Mesendoderm (in vitro differentiated cells): ENCODE results near the gene PRRC2A.

Experiments used
- DNase-seq: peaks from one replicate; pipeline ENCODE4 v3.0.0; 2013
- H2AK5ac ChIP-seq: 2 replicates; pipeline ENCODE4 v1.6.1; 2013; ENCODE audit warnings: low read length, inconsistent platforms
- H2BK120ac ChIP-seq: 2 replicates; pipeline ENCODE4 v1.6.1; 2013; ENCODE audit warnings: low read depth, mild to moderate bottlenecking, low read length, moderate library complexity, mixed read lengths
- H2BK15ac ChIP-seq: replicated peaks from 2 replicates; pipeline ENCODE4 v1.6.1; 2013; ENCODE audit warnings: low read depth, mild to moderate bottlenecking, moderate library complexity
- H2BK5ac ChIP-seq: 2 replicates; pipeline ENCODE4 v1.6.1; 2013; ENCODE audit warnings: low read length, inconsistent platforms
- H3K18ac ChIP-seq: 2 replicates; pipeline ENCODE4 v1.6.1; 2013; ENCODE audit warnings: mild to moderate bottlenecking, low read length, mixed read lengths
- H3K23ac ChIP-seq: one replicate; pipeline ENCODE4 v1.6.1; 2013; ENCODE audit warnings: low read length
- H3K27ac ChIP-seq: 2 replicates; pipeline ENCODE4 v1.5.1; 2013; ENCODE audit warnings: low read depth, mild to moderate bottlenecking, inconsistent platforms, low read length, moderate library complexity
- H3K27me3 ChIP-seq: 2 replicates; pipeline ENCODE4 v1.6.1; 2013; ENCODE audit warnings: low read length, control low read depth, mild to moderate bottlenecking, inconsistent platforms; ENCODE audit not compliant: insufficient read depth, poor library complexity
- H3K36me3 ChIP-seq: 2 replicates; pipeline ENCODE4 v1.6.1; 2013; ENCODE audit warnings: low read length, inconsistent platforms; ENCODE audit not compliant: control insufficient read depth, insufficient read depth
- H3K4ac ChIP-seq: one replicate; pipeline ENCODE4 v1.6.1; 2013; ENCODE audit warnings: low read depth, mild to moderate bottlenecking, low read length, moderate library complexity
- H3K4me1 ChIP-seq: 2 replicates; pipeline ENCODE4 v1.6.1; 2013; ENCODE audit warnings: low read depth, low read length, inconsistent platforms; ENCODE audit not compliant: control insufficient read depth
- H3K4me2 ChIP-seq: 2 replicates; pipeline ENCODE4 v1.6.1; 2013; ENCODE audit warnings: low read length
- H3K4me3 ChIP-seq: 2 replicates; pipeline ENCODE4 v1.5.1; 2013; ENCODE audit warnings: mild to moderate bottlenecking, low read length
- H3K56ac ChIP-seq: one replicate; pipeline ENCODE4 v1.6.1; 2013; ENCODE audit warnings: low read length
- H3K79me1 ChIP-seq: 2 replicates; pipeline ENCODE4 v1.6.1; 2013; ENCODE audit warnings: low read length, inconsistent platforms
- H3K79me2 ChIP-seq: 2 replicates; pipeline ENCODE4 v1.6.1; 2013; ENCODE audit warnings: mild to moderate bottlenecking, low read length; ENCODE audit not compliant: control insufficient read depth, insufficient read depth
- H3K9ac ChIP-seq: 2 replicates; pipeline ENCODE4 v1.6.1; 2013; ENCODE audit warnings: low read length, inconsistent platforms
- H4K5ac ChIP-seq: one replicate; pipeline ENCODE4 v1.6.1; 2013; ENCODE audit warnings: low read length
- H4K8ac ChIP-seq: one replicate; pipeline ENCODE4 v1.6.1; 2013; ENCODE audit warnings: low read depth, mild to moderate bottlenecking, control low read depth, low read length, moderate library complexity
- WGBS: extraction: QIAGEN DNeasy Blood & Tissue Kit; methylation state at CpG from one replicate; pipeline ENCODE4 v1.1.7; 2013; ENCODE audit warnings: low lambda C conversion rate, missing lambda C conversion rate; ENCODE audit not compliant: insufficient coverage; ENCODE audit errors: extremely low coverage; 5-methylcytosine and 5-hydroxymethylcytosine counted together

PRRC2A gene

DNA sequence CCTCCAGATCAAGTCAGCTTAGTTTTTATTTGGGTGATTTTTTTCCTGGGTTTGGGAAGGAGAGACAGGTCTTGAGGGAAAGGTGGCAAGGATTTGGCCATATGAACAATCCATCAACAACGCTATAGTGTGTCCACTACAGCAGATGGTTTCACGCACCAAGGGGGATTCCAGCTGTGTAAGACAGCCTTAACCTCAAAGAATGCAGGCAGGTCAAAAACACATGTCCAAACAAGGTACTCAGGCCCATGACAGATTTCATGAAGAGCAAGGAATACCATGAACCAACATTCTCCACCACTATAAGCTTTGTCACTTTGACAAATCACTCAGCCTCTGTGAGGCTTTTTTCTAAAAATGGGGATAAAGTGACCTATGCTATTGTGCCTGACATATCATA is 3.5 kb upstream of the PRRC2A start:
- H4K5ac ChIP-seq, result no peak overlapping the region
- H3K79me2 ChIP-seq, result peaks cover 12% of the 10 kb centered on the region
- WGBS, result no CpG with 5 or more reads among the region's 2 CpGs
- no peaks in the 10 kb centered on the region for H3K79me1 ChIP-seq
- no peak overlapping the region for H4K8ac ChIP-seq
- no peak overlapping the region for H3K4me3 ChIP-seq
- H3K27ac ChIP-seq, result no peak overlapping the region
- H3K36me3 ChIP-seq, result no peaks in the 10 kb centered on the region
- no peak overlapping the region for H2BK5ac ChIP-seq
- H3K9ac ChIP-seq, result no peak overlapping the region
- H2BK120ac ChIP-seq, result no peak overlapping the region
- no peak overlapping the region for H2BK15ac ChIP-seq
- H3K4ac ChIP-seq, result no peak overlapping the region
- H3K23ac ChIP-seq, result no peak overlapping the region
- H3K4me1 ChIP-seq, result peaks cover 8% of the 10 kb centered on the region
- no peak for DNase-seq
- H3K18ac ChIP-seq, result no peak overlapping the region
- H3K56ac ChIP-seq, result peak overlapping the region; percentile 25
- no peaks in the 10 kb centered on the region for H3K27me3 ChIP-seq
- no peak overlapping the region for H2AK5ac ChIP-seq
- H3K4me2 ChIP-seq, result no peak overlapping the region

DNA sequence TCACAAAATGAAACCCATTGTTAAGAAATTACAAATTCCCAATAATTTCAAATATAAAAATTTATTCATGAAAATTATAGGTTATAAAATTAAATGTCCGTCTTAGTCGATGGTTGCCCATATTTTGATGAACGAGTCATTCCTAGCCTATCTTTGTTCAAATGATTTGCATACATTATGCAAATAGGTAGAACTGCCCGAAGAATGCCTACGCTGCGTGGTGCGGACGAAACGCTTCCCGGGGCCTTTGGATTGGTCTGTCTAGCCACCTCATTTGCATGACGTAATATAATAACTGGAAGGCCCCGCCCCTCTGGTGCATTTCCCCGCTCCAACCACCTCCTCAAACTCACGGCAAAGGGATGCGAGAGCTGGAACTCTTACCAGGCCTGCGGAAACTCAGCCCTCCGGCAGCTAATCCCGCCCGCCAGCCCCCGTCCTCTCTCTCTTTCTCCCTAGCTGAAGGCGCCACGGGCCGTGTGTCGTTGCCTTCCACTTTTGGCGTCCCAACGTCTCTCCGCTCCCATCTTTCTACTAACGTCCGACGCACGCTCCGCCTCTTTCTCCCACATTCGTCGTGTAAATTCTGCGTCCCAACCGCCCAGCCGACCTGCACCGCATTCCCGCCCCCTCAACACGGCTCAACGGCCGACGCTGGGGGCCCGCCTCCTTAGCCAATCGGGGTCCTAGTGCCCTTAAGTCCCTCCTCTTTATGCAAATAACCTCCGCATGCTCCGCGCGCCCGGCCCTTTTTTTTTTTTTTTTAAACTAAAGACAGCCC is 520 bp upstream of the PRRC2A start:
- Histone ChIP-seq H3K79me2 (peaks cover 35% of the 10 kb centered on the region), H3K36me3 (peaks cover 8% of the 10 kb centered on the region), H3K4ac (peak overlapping the region; percentile 96), H2AK5ac (no peak overlapping the region), H3K23ac (no peak overlapping the region), H3K4me1 (peaks cover 5% of the 10 kb centered on the region), H3K79me1 (peaks cover 7% of the 10 kb centered on the region), H3K4me3 (peak overlapping the region; percentile 79), H3K9ac (peak overlapping the region; percentile 96), H2BK15ac (no peak overlapping the region), H4K8ac (no peak overlapping the region), H3K56ac (peak overlapping the region; percentile 97), H4K5ac (no peak overlapping the region), H3K27me3 (no peaks in the 10 kb centered on the region), H3K18ac (peak overlapping the region; percentile 98), H2BK5ac (peak overlapping the region; percentile 71), H2BK120ac (no peak overlapping the region), H3K27ac (peak overlapping the region; percentile 100), H3K4me2 (peak overlapping the region; percentile 74)
- WGBS, result no CpG with 5 or more reads among the region's 50 CpGs
- peak; percentile 100 for DNase-seq

DNA sequence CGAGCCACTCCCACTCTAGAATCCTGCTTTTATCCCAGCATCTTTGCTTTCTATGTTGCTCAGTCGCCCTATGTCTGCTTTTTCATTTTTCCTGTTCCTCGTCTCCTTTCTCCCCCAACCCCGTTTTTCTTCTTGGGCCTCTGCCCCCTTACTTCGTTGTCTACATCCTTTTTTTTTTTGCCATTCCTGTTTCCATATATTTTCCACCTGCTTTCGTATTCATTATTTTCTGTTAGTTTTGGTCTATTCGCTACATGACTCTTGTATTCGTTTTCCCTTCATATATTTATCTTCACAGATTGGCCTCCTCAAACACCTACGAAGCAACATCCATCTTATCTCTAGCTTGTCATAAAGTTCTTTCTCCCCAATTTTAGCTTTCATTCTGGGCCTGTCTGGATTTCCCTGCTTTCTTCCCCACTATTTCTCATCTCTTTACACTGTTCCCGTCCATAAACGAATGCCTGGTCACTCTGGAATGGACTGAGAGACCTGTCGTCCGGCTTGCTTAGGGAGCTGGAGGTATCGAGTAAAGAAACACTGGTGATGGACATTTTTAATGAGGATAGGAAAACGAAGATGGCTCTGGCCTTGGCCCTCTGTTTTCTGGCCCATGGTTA is 915 bp downstream of the PRRC2A start:
- H2AK5ac ChIP-seq, result peak overlapping the region; percentile 91
- no peak for DNase-seq
- WGBS, result no CpG with 5 or more reads among the region's 15 CpGs
- no peaks in the 10 kb centered on the region for H3K27me3 ChIP-seq
- peak overlapping the region; percentile 100 for H3K4me3 ChIP-seq
- H3K4me1 ChIP-seq, result no peaks in the 10 kb centered on the region
- H3K27ac ChIP-seq, result peak overlapping the region; percentile 95
- H3K79me1 ChIP-seq, result peaks cover 10% of the 10 kb centered on the region
- peaks cover 16% of the 10 kb centered on the region for H3K36me3 ChIP-seq
- peak overlapping the region; percentile 83 for H3K4me2 ChIP-seq
- peak overlapping the region; percentile 92 for H3K4ac ChIP-seq
- peak overlapping the region; percentile 85 for H4K5ac ChIP-seq
- peak overlapping the region; percentile 95 for H3K23ac ChIP-seq
- H2BK120ac ChIP-seq, result peak overlapping the region; percentile 5
- H3K9ac ChIP-seq, result peak overlapping the region; percentile 88
- peak overlapping the region; percentile 92 for H2BK5ac ChIP-seq
- H2BK15ac ChIP-seq, result no peak overlapping the region
- H3K56ac ChIP-seq, result peak overlapping the region; percentile 100
- H4K8ac ChIP-seq, result no peak overlapping the region
- peaks cover 37% of the 10 kb centered on the region for H3K79me2 ChIP-seq
- peak overlapping the region; percentile 75 for H3K18ac ChIP-seq

DNA sequence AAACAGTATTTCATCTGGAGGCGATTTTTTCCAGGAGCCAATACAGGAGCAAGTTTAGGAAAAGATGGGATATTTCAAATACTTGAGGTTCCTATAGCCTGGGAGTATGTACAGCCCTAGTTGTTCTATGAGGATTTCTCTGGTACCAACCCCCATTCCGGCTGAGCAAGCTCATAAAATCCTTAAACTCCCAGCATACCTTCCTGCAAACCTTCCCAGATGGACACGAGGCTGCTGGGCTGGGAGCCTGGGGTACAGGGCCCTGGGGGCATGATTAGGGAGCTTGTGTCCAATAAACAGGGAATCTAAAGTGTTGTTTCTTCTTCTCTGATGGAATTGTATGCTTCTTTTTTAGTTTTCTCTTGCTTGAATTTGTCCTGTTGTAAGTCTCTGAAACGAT is 1.5 kb downstream of the PRRC2A start:
- Histone ChIP-seq H2BK15ac (no peak overlapping the region), H3K4me1 (no peaks in the 10 kb centered on the region), H3K18ac (no peak overlapping the region), H3K4ac (no peak overlapping the region), H3K36me3 (peaks cover 21% of the 10 kb centered on the region), H3K23ac (no peak overlapping the region), H3K27me3 (no peaks in the 10 kb centered on the region), H2BK5ac (no peak overlapping the region), H3K27ac (no peak overlapping the region), H3K9ac (peak overlapping the region; percentile 88), H3K4me2 (peak overlapping the region; percentile 83), H3K56ac (peak overlapping the region; percentile 100), H3K79me2 (peaks cover 40% of the 10 kb centered on the region), H2AK5ac (no peak overlapping the region), H3K4me3 (peak overlapping the region; percentile 3), H4K5ac (no peak overlapping the region), H4K8ac (no peak overlapping the region), H3K79me1 (peaks cover 13% of the 10 kb centered on the region), H2BK120ac (no peak overlapping the region)
- DNase-seq, result no peak
- no CpG with 5 or more reads among the region's 4 CpGs for WGBS

DNA sequence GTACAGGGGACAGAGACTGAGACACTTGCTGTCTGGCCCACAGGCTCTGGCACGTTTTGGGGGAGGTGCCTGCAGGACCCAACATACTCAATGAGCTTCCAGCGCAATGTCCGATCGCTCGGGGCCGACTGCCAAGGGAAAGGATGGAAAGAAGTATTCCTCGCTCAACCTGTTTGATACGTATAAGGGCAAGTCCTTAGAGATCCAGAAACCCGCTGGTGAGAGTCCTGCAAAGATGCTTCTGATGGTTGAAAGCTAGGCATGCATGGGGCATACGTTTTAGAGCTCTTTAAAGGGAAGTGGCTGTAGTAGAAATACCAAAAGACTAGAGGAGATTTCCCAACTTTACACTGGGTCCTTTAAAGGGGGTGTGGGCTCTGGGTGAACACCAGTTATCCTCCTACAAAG is 2.2 kb downstream of the PRRC2A start:
- DNase-seq, result no peak
- Histone ChIP-seq H2BK120ac (no peak overlapping the region), H3K4ac (no peak overlapping the region), H3K9ac (peak overlapping the region; percentile 88), H3K79me1 (peaks cover 13% of the 10 kb centered on the region), H3K36me3 (peaks cover 23% of the 10 kb centered on the region), H3K4me1 (no peaks in the 10 kb centered on the region), H3K79me2 (peaks cover 40% of the 10 kb centered on the region), H3K27ac (no peak overlapping the region), H3K18ac (no peak overlapping the region), H2BK15ac (no peak overlapping the region), H4K5ac (no peak overlapping the region), H3K4me2 (peak overlapping the region; percentile 83), H2BK5ac (no peak overlapping the region), H3K4me3 (no peak overlapping the region), H3K23ac (no peak overlapping the region), H2AK5ac (no peak overlapping the region), H3K56ac (peak overlapping the region; percentile 26), H4K8ac (no peak overlapping the region), H3K27me3 (no peaks in the 10 kb centered on the region)
- WGBS, result no CpG with 5 or more reads among the region's 10 CpGs
